GM06990 (cell line): ENCODE results near the gene HK3.

Source experiments
- DNase-seq: peaks from one replicate; pipeline ENCODE4 v3.0.0-alpha.2; 2011; ENCODE audit not compliant: insufficient read length; ENCODE audit errors: extremely low read depth
- H3K27me3 ChIP-seq: replicated peaks from 2 replicates; pipeline ENCODE4 v1.6.0; 2011; ENCODE audit warnings: low read length; ENCODE audit not compliant: control insufficient read depth, insufficient read depth
- H3K36me3 ChIP-seq: 2 replicates; pipeline ENCODE4 v1.5.1; 2011; ENCODE audit warnings: low read length; ENCODE audit not compliant: control insufficient read depth, insufficient read depth
- H3K4me3 ChIP-seq: replicated peaks from 2 replicates; pipeline ENCODE4 v1.5.1; 2011; ENCODE audit warnings: low read depth, mild to moderate bottlenecking, control low read depth, low read length
- TF ChIP-seq, protein P1 (sequence below): IDR thresholded peaks from 2 replicates; pipeline ENCODE4 v1.5.1; 2011; ENCODE audit warnings: low read length, control low read depth, mild to moderate bottlenecking, inconsistent platforms; ENCODE audit not compliant: insufficient read depth, poor library complexity, severe bottlenecking

The HK3 gene

DNA sequence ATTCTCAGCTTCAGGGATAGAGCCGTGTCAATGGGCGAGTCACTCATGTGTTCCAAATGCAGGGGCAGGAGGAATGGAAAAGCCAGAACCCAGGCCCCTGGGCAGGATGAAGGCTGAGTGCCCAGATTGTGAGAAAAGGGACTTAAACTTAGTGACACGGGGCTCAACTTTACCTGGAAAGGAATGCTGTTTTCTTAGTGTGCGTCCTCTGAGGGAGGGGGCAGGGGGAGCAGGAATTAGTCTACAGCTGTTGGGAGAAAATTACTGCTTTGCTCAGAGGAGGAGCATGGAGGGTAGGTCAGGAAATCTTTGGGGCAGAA lies 14.6 kb downstream of the HK3 start:
- H3K36me3 ChIP-seq = no peaks in the 10 kb centered on the region
- no peaks in the 10 kb centered on the region; the same call in 1 of the 2 replicates for H3K27me3 ChIP-seq
- no peak overlapping the region for H3K4me3 ChIP-seq
- TF ChIP-seq, protein P1, sequence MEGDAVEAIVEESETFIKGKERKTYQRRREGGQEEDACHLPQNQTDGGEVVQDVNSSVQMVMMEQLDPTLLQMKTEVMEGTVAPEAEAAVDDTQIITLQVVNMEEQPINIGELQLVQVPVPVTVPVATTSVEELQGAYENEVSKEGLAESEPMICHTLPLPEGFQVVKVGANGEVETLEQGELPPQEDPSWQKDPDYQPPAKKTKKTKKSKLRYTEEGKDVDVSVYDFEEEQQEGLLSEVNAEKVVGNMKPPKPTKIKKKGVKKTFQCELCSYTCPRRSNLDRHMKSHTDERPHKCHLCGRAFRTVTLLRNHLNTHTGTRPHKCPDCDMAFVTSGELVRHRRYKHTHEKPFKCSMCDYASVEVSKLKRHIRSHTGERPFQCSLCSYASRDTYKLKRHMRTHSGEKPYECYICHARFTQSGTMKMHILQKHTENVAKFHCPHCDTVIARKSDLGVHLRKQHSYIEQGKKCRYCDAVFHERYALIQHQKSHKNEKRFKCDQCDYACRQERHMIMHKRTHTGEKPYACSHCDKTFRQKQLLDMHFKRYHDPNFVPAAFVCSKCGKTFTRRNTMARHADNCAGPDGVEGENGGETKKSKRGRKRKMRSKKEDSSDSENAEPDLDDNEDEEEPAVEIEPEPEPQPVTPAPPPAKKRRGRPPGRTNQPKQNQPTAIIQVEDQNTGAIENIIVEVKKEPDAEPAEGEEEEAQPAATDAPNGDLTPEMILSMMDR = no peak
- no peak for DNase-seq

DNA sequence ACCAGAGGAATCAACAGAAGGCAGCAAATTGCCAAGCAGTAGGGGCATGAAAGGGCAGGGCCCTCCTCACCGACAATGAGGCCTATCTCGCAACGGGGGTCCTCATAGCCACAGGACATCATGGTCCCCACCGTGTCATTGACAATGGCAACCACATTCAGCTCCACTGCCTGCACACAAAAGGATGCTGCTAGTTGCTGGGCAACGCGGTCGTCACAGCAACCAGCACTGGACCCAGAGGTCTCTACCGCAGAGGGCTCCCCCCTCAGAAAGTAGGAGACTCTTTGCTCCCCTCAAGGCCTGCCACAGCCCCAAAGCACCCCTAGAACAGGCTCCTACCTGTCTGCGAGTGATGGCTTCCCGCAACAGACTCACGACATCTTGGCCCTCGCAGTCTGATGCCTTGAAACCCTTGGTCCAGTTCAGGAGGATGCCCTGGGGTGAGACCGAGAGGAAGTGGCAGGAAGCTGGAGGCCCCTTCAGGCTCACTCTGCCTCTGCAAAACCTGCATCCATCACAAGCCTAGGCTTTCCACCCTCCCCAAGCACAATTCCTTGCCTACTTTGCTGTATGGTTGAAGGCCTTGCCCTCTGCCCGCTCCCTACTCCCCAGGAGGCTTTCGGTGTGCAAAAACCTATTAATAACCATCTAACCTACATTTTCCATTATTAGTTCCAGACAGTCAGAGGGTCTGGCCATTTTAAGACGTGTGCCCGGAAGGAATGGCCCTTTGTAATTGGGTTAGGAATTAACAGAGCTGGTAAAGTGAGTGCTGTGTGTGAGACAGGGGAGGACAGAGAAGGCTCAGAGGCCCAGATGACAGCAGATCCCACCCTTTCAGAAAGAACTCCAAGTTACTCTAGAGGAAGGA lies 15.2 kb downstream of the HK3 start:
- H3K36me3 ChIP-seq = no peaks in the 10 kb centered on the region
- no peak for DNase-seq
- no peak overlapping the region for H3K4me3 ChIP-seq
- TF ChIP-seq, protein P1 = no peak
- H3K27me3 ChIP-seq = no peaks in the 10 kb centered on the region; the same call in 1 of the 2 replicates

DNA sequence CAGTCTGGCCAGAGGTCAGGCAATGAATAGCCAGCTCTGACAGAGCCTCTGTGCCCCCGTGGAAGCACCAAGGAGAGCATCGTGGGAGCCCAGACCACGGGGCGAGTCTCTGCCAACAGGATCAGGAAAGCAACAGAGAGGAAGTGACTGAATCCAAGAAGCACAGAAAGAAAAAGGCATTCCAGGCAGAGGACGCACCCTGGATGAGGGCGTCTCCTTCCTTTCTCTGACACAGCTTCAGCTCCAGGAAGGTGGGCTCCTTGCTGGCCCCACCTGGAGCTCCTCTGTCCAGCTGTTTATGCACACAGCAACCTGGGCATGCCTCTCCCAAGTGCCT lies 16.6 kb downstream of the HK3 start:
- Histone ChIP-seq H3K4me3 (no peak overlapping the region), H3K36me3 (no peaks in the 10 kb centered on the region), H3K27me3 (no peaks in the 10 kb centered on the region; the same call in 1 of the 2 replicates)
- TF ChIP-seq, protein P1 = no peak
- DNase-seq = no peak

DNA sequence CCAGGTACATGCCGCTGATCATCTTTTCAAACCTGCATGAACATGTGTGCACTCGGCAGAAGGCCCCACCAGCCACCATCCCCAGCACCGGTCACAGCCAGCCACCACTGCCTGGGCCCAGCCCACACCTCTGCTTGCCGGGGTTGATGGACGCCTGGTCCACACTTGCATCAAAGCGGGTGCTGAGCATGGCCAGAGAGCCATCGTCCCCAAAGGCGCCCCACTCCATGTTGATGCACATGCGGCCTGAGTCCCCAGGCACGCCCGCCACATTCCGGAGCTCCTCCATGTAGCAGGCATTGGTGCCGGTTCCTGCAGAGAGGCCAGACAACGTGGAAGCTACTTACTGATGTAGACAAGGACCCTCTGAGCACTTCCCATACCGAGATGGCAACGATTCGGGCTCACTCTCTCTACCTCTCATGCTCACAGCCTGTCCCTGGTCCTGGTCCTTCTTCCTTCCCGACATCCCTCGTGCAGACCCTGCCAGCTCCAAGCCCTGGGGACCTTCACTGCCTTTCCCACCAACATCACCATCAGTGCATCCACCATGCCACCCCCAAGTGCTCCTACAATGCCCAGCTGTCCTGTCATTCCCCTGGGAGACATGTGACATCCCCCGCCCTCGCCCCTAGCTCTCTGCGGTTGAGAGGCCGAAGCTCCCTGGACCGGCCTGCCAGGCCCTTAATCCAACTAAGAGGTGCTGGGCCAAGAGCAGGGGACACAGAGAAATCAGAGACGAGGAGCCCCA lies 17.2 kb downstream of the HK3 start:
- Histone ChIP-seq H3K27me3 (no peaks in the 10 kb centered on the region; the same call in 1 of the 2 replicates), H3K36me3 (no peaks in the 10 kb centered on the region), H3K4me3 (no peak overlapping the region)
- TF ChIP-seq, protein P1 = no peak
- DNase-seq = no peak

DNA sequence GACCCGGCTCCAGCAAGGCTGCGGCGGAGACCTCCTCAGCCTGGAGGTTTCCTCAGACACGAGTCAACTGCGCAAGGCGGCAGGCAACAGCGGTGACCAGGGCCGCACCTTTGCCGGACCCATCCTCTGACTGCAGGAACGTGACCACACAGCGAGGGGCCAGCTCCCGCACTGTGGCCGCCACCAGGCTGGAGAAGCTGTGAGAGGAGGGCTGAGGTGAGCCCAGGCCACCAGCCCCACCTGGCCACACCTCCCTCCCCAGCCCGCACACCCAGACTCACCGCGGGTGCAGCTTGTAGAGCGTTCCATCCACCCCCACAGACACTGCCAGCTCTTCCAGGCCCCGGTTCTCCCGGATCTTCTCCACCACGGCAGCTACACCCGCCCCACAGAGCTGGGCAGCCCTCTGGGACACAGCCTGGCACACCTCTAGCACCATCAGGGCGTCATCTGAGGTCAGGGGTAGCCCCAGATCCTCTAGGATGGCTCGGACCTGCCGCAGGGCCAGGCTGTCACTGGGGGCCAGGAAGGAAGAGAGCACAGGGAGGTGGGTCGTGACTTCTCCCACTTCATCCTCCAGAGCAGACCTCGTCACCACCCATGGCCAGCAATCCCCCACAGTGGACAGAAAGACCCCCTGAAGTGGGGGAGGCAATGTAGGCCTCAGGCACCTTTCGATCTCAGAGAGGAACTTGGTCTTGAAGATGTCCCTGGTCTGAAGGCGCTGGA lies 18.0 kb downstream of the HK3 start:
- Histone ChIP-seq H3K27me3 (no peaks in the 10 kb centered on the region; the same call in 1 of the 2 replicates), H3K4me3 (no peak overlapping the region), H3K36me3 (no peaks in the 10 kb centered on the region)
- TF ChIP-seq, protein P1 = no peak
- no peak for DNase-seq
